H9 (cell line): ENCODE data around the gene SEC11A. TPM values are rescaled to one million over a fixed set of nuclear protein-coding genes. Genes with fewer than 3 reads are reported as not detected.

Experiments used
- DNase-seq: peaks from one replicate; pipeline ENCODE4 v3.0.0-alpha.2; 2017
- H2AFZ ChIP-seq: one replicate; pipeline ENCODE4 v1.6.1; 2013; ENCODE audit warnings: mild to moderate bottlenecking, low read length, control low read depth, moderate library complexity
- H2AK5ac ChIP-seq: 2 replicates; pipeline ENCODE4 v1.6.1; 2013; ENCODE audit warnings: low read length, control low read depth, mixed read lengths; ENCODE audit not compliant: insufficient read length
- H2BK120ac ChIP-seq: one replicate; pipeline ENCODE4 v1.6.1; 2013; ENCODE audit warnings: low read depth, mild to moderate bottlenecking, low read length, control low read depth, inconsistent platforms; ENCODE audit not compliant: poor library complexity, severe bottlenecking
- H2BK12ac ChIP-seq: 2 replicates; pipeline ENCODE4 v1.6.1; 2013; ENCODE audit warnings: low read length, control low read depth, mixed read lengths, low read depth; ENCODE audit not compliant: insufficient read length
- H2BK15ac ChIP-seq: 2 replicates; pipeline ENCODE4 v1.6.1; 2013; ENCODE audit warnings: low read depth, low read length, control low read depth
- H2BK20ac ChIP-seq: one replicate; pipeline ENCODE4 v1.6.1; 2013; ENCODE audit warnings: low read depth, mild to moderate bottlenecking, low read length, control low read depth, inconsistent platforms; ENCODE audit not compliant: poor library complexity, severe bottlenecking
- H2BK5ac ChIP-seq: 2 replicates; pipeline ENCODE4 v1.6.1; 2013; ENCODE audit warnings: low read length, control low read depth, mixed read lengths; ENCODE audit not compliant: insufficient read length
- H3K14ac ChIP-seq: 2 replicates; pipeline ENCODE4 v1.6.1; 2013; ENCODE audit warnings: low read length, control low read depth; ENCODE audit not compliant: insufficient read depth
- H3K18ac ChIP-seq: 2 replicates; pipeline ENCODE4 v1.6.1; 2013; ENCODE audit warnings: low read depth, mild to moderate bottlenecking, mixed read lengths, low read length, control low read depth; ENCODE audit not compliant: insufficient read length
- H3K23ac ChIP-seq: 2 replicates; pipeline ENCODE4 v1.6.1; 2013; ENCODE audit warnings: low read length, control low read depth, mixed read lengths, low read depth; ENCODE audit not compliant: insufficient read length
- H3K23me2 ChIP-seq: 2 replicates; pipeline ENCODE4 v1.6.1; 2013; ENCODE audit warnings: low read depth, mild to moderate bottlenecking, mixed read lengths, low read length, control low read depth; ENCODE audit not compliant: insufficient read length, poor library complexity, severe bottlenecking
- H3K27ac ChIP-seq: 2 replicates; pipeline ENCODE4 v1.5.1; 2013; ENCODE audit warnings: low read length, control low read depth, mixed read lengths, low read depth; ENCODE audit not compliant: insufficient read length
- H3K27me3 ChIP-seq: 2 replicates; pipeline ENCODE4 v1.6.1; 2013; ENCODE audit warnings: low read length, control low read depth, inconsistent platforms; ENCODE audit not compliant: insufficient read depth
- H3K4ac ChIP-seq: 2 replicates; pipeline ENCODE4 v1.6.1; 2013; ENCODE audit warnings: low read depth, mild to moderate bottlenecking, control low read depth, inconsistent platforms, low read length, moderate library complexity
- H3K4me1 ChIP-seq: 2 replicates; pipeline ENCODE4 v1.6.1; 2013; ENCODE audit warnings: low read length, control low read depth, inconsistent platforms; ENCODE audit not compliant: insufficient read depth
- H3K4me2 ChIP-seq: 2 replicates; pipeline ENCODE4 v1.6.1; 2013; ENCODE audit warnings: low read length, control low read depth, mixed read lengths; ENCODE audit not compliant: insufficient read length, insufficient read depth
- H3K56ac ChIP-seq: 2 replicates; pipeline ENCODE4 v1.6.1; 2013; ENCODE audit warnings: low read depth, mild to moderate bottlenecking, mixed read lengths, low read length, control low read depth; ENCODE audit not compliant: insufficient read length
- H3K79me1 ChIP-seq: 2 replicates; pipeline ENCODE4 v1.6.1; 2013; ENCODE audit warnings: low read depth, mild to moderate bottlenecking, moderate library complexity, low read length, control low read depth, inconsistent platforms; ENCODE audit not compliant: insufficient read depth, poor library complexity, severe bottlenecking
- H3K79me2 ChIP-seq: 2 replicates; pipeline ENCODE4 v1.6.1; 2013; ENCODE audit warnings: low read length, control low read depth, inconsistent platforms; ENCODE audit not compliant: insufficient read depth
- H3K9ac ChIP-seq: 2 replicates; pipeline ENCODE4 v1.6.1; 2013; ENCODE audit warnings: low read length, control low read depth, mixed read lengths; ENCODE audit not compliant: insufficient read length; ENCODE audit errors: extremely low read depth
- H3K9me3 ChIP-seq: one replicate; pipeline ENCODE4 v1.6.1; 2013; ENCODE audit warnings: low read depth, low read length, inconsistent platforms; ENCODE audit not compliant: control insufficient read depth
- H3T11ph ChIP-seq: one replicate; pipeline ENCODE4 v1.6.1; 2013; ENCODE audit warnings: mild to moderate bottlenecking, low read length, control low read depth, inconsistent platforms
- H4K20me1 ChIP-seq: one replicate; pipeline ENCODE4 v1.6.1; 2013; ENCODE audit not compliant: control insufficient read depth, insufficient read length, insufficient read depth
- H4K5ac ChIP-seq: 2 replicates; pipeline ENCODE4 v1.6.1; 2013; ENCODE audit warnings: low read depth, mild to moderate bottlenecking, mixed read lengths, low read length, control low read depth; ENCODE audit not compliant: insufficient read length
- H4K8ac ChIP-seq: replicated peaks from 2 replicates; pipeline ENCODE4 v1.6.1; 2013; ENCODE audit warnings: low read length, control low read depth, mixed read lengths, low read depth; ENCODE audit not compliant: insufficient read length
- H4K91ac ChIP-seq: 2 replicates; pipeline ENCODE4 v1.6.1; 2013; ENCODE audit warnings: low read depth, mild to moderate bottlenecking, moderate library complexity, mixed read lengths, low read length, control low read depth; ENCODE audit not compliant: insufficient read length
- H3K27ac Mint-ChIP-seq, 3 experiments: 2 replicates in 2 of 3; 3 replicates in 1 of 3; pipeline ENCODE4 v1.8.0; 2020 to 2021; ENCODE audit warnings: mixed read lengths in 3 of 3, mild to moderate bottlenecking in 1 of 3, moderate library complexity in 1 of 3
- H3K27me3 Mint-ChIP-seq: 2 replicates; pipeline ENCODE4 v1.8.0; 2021; ENCODE audit warnings: low read depth, mild to moderate bottlenecking, moderate library complexity, mixed read lengths
- H3K36me3 Mint-ChIP-seq, 3 experiments: 2 replicates in 2 of 3; 3 replicates in 1 of 3; pipeline ENCODE4 v1.8.0; 2020 to 2021; ENCODE audit warnings: low read depth in 3 of 3, mixed read lengths in 3 of 3; ENCODE audit not compliant: insufficient read depth in 1 of 3
- H3K4me1 Mint-ChIP-seq, 2 experiments: 2 replicates each; pipeline ENCODE4 v1.8.0; 2020; ENCODE audit warnings: mixed read lengths in 2 of 2
- H3K4me3 Mint-ChIP-seq, 2 experiments: 2 replicates in 1 of 2; 3 replicates in 1 of 2; pipeline ENCODE4 v1.8.0; 2020 to 2021; ENCODE audit warnings: mild to moderate bottlenecking in 2 of 2, mixed read lengths in 2 of 2, moderate library complexity in 1 of 2
- H3K9me3 Mint-ChIP-seq, 2 experiments: 2 replicates in 1 of 2; 3 replicates in 1 of 2; pipeline ENCODE4 v1.8.0; 2020; ENCODE audit warnings: mild to moderate bottlenecking in 2 of 2, mixed read lengths in 2 of 2, moderate library complexity in 1 of 2
- WGBS: extraction: QIAGEN DNeasy Blood & Tissue Kit; methylation state at CpG from one replicate; pipeline ENCODE4 v1.1.7; 2013; ENCODE audit warnings: missing lambda C conversion rate, low lambda C conversion rate, mixed read lengths; ENCODE audit not compliant: insufficient read length; ENCODE audit errors: extremely low coverage; 5-methylcytosine and 5-hydroxymethylcytosine counted together
- total RNA-seq: library from RNA; stranded (reverse); gene quantifications from 2 replicates; pipeline ENCODE4 v1.2.1, GENCODE V29; 2021
- TF ChIP-seq, protein P1 (sequence below): fragments of 200-600 bp; sonication (generic); conservative IDR thresholded peaks from 3 replicates; pipeline ENCODE4 v1.8.0; 2021; ENCODE audit warnings: antibody characterized with exemption, mild to moderate bottlenecking

The SEC11A gene
- total RNA-seq, 1 experiment from 2014 or later = 250 TPM

GRCh38 chr15:84669726-84670125, 46.2 kb downstream of the SEC11A start:
- H3K9me3 Mint-ChIP-seq = peaks cover 0 to 4% of the 10 kb centered on the region in 2 experiments; a peak in 1 of 5 replicates
- no peak overlapping the region for H2BK5ac ChIP-seq

More at GRCh38 chr15:84669726-84670125, 46.2 kb downstream of the SEC11A start:
- no peaks in the 10 kb centered on the region for H3K9me3 ChIP-seq
- H3K18ac ChIP-seq = no peak overlapping the region
- H2BK12ac ChIP-seq = no peak overlapping the region
- no peak overlapping the region for H2AK5ac ChIP-seq
- no peak overlapping the region for H4K5ac ChIP-seq
- no peak overlapping the region for H3T11ph ChIP-seq
- H3K79me2 ChIP-seq = 0 out of 2 replicates have a peak, but pooled peaks cover 2% of the 10 kb centered on the region
- no peak overlapping the region for H2BK120ac ChIP-seq
- no peaks in the 10 kb centered on the region for H4K20me1 ChIP-seq
- no peak overlapping the region for H3K23ac ChIP-seq
- WGBS = no CpG with 5 or more reads among the region's 8 CpGs
- H3K79me1 ChIP-seq = no peaks in the 10 kb centered on the region
- no peaks in the 10 kb centered on the region for H3K4me1 ChIP-seq
- H3K56ac ChIP-seq = no peak overlapping the region
- Mint-ChIP-seq H3K4me1 (no peaks in the 10 kb centered on the region), H3K4me3 (no peak overlapping the region), H3K36me3 (peaks cover 32 to 75% (median 73%) of the 10 kb centered on the region in 3 experiments), H3K27ac (no peak overlapping the region), H3K27me3 (no peaks in the 10 kb centered on the region)
- H2BK15ac ChIP-seq = no peak overlapping the region
- no peak overlapping the region for H3K4ac ChIP-seq
- no peak overlapping the region for H3K14ac ChIP-seq
- no peak overlapping the region for H2BK20ac ChIP-seq
- H3K4me2 ChIP-seq = no peak overlapping the region
- no peak overlapping the region for H3K27ac ChIP-seq
- no peak for DNase-seq
- no peak overlapping the region for H4K8ac ChIP-seq
- no peak overlapping the region for H3K9ac ChIP-seq
- H2AFZ ChIP-seq = no peak overlapping the region
- H3K27me3 ChIP-seq = no peaks in the 10 kb centered on the region
- no peak overlapping the region for H4K91ac ChIP-seq
- no peaks in the 10 kb centered on the region for H3K23me2 ChIP-seq
- TF ChIP-seq, protein P1, sequence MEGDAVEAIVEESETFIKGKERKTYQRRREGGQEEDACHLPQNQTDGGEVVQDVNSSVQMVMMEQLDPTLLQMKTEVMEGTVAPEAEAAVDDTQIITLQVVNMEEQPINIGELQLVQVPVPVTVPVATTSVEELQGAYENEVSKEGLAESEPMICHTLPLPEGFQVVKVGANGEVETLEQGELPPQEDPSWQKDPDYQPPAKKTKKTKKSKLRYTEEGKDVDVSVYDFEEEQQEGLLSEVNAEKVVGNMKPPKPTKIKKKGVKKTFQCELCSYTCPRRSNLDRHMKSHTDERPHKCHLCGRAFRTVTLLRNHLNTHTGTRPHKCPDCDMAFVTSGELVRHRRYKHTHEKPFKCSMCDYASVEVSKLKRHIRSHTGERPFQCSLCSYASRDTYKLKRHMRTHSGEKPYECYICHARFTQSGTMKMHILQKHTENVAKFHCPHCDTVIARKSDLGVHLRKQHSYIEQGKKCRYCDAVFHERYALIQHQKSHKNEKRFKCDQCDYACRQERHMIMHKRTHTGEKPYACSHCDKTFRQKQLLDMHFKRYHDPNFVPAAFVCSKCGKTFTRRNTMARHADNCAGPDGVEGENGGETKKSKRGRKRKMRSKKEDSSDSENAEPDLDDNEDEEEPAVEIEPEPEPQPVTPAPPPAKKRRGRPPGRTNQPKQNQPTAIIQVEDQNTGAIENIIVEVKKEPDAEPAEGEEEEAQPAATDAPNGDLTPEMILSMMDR = no peak
